Pancreas (tissue), 10 donors: Measurements from ENCODE around the gene CAMK1D. TPM values are rescaled to one million over a fixed set of nuclear protein-coding genes. Genes with fewer than 3 reads are reported as not detected.

ENCODE experiments used
- ATAC-seq, 4 donors: fragments of 200-7000 bp; cut with Tn5 transposase; one replicate each; pipeline versions ENCODE4 v1.8.0 to v1.9.1; 2020; ENCODE audit warnings: mild to moderate bottlenecking in 4 of 4, moderate library complexity in 4 of 4
- DNase-seq, 6 donors: peaks; one replicate each; pipeline ENCODE4 v3.0.0-alpha.2; 2020
- FAIRE-seq: peaks from 2 replicates; lab custom pipeline; 2012; peaks lifted over from hg19 to GRCh38; lab: Jason Lieb, UNC
- H3K27ac ChIP-seq, 4 donors: fragments of 200-600 bp; sonication (generic); 1 replicate in 3 of 4; 2 replicates in 1 of 4; pipeline versions ENCODE4 v1.5.0 to v1.8.0; 2020
- H3K27me3 ChIP-seq, 4 donors: fragments of 200-600 bp; one replicate each; pipeline ENCODE4 v1.8.0; 2021
- H3K36me3 ChIP-seq, 3 donors: fragments of 200-600 bp; sonication (generic) in 1 of 3; one replicate each; pipeline versions ENCODE4 v1.5.0 to v1.8.0; 2020 to 2021
- H3K4me1 ChIP-seq, 3 donors: fragments of 200-600 bp; one replicate each; pipeline ENCODE4 v1.8.0; 2021
- H3K4me3 ChIP-seq, 4 donors: fragments of 200-600 bp; sonication (generic) in 2 of 4; one replicate each; pipeline versions ENCODE4 v1.5.0 to v1.8.0; 2020 to 2021
- H3K9me3 ChIP-seq, 4 donors: fragments of 200-600 bp; one replicate each; pipeline ENCODE4 v1.8.0; 2021
- CTCF ChIP-seq, 4 donors: fragments of 200-600 bp; sonication (generic) in 3 of 4; IDR thresholded peaks; one replicate each; pipeline versions ENCODE4 v1.5.0 to v1.8.0; 2021; ENCODE audit warnings: antibody characterized with exemption in 4 of 4
- WGBS, 2 donors: extraction: QIAGEN DNeasy Blood & Tissue Kit; methylation state at CpG; one replicate each; pipeline ENCODE4 v1.1.7; 2013; 5-methylcytosine and 5-hydroxymethylcytosine counted together
- intact Hi-C, 3 donors: fragments of 100-400 bp; cut with DNase I; formaldehyde crosslinking; loops; one replicate each; pipeline versions ENCODE4 v1.11.1 to v1.14.2; 2022
- polyA plus RNA-seq, 2 donors: library from polyadenylated mRNA; stranded (reverse); fragments of 200-250 nt; gene quantifications; one replicate each; pipeline ENCODE4 v1.2.3, GENCODE V29; 2013
- total RNA-seq, 6 donors: library from RNA; stranded (reverse); fragmentation: NEBNext Ultra II Directional in 4 of 6; extraction: Animal tissue kit (Norgen Biotek cat#: 25700) in 4 of 6; gene quantifications; one replicate each; pipeline versions ENCODE4 v1.2.1 to v1.2.4, GENCODE V29; 2021 to 2023
- donor health status: healthy with polysubstance abuse.
- donor health status: DM: no; HTN: no; CAD: no; lungs with moderate emphysema.
- donor health status: DM: no; HTN: no; CAD: no.
- donor health status: control.
- donor health status: control.
- donor health status: Bipolar disorder and iron deficiency.
- donor health status: DM: yes; HTN: yes; CAD: no.
- donor health status: DM: no; HTN: no; CAD: no.
- donor health status: DM: no; HTN: no; CAD: no.
- donor health status: DM: yes; HTN: yes; CAD: no.

The CAMK1D gene
- total and polyA plus RNA-seq, 8 donors, result 2.9 to 30.1 (median 22.7) TPM

- H3K27ac ChIP-seq, result no peak overlapping the region
These were observed 150.0 kb downstream of the CAMK1D start for GRCh38 chr10:12499076-12499986.

GRCh38 chr10:12500381-12501303 is 151.3 kb downstream of the CAMK1D start:
- peak in 3 of 4 donors; percentile 29 to 44 (median 34) for ATAC-seq

More at GRCh38 chr10:12499076-12499986, 150.0 kb downstream of the CAMK1D start:
- TF ChIP-seq CTCF (IDR thresholded peaks at IDR 0.05), result no peak
- 59 to 68% methylated on average over 7 of the region's 7 CpGs for WGBS, 2 donors
- no peak for DNase-seq
- H3K9me3 ChIP-seq, result no peaks in the 10 kb centered on the region
- no peaks in the 10 kb centered on the region for H3K36me3 ChIP-seq
- H3K27me3 ChIP-seq, result no peaks in the 10 kb centered on the region
- H3K4me3 ChIP-seq, result no peak overlapping the region
- intact Hi-C loops, result no loop called here
- FAIRE-seq, result no peak
- peaks cover 25 to 27% (median 26%) of the 10 kb centered on the region in 3 donors for H3K4me1 ChIP-seq
- peak in 2 of 4 donors; percentile 7 to 10 for ATAC-seq

GRCh38 chr10:12501324-12501723 is 152.0 kb downstream of the CAMK1D start:
- DNase-seq, result no peak

More at GRCh38 chr10:12500381-12501303, 151.3 kb downstream of the CAMK1D start:
- Histone ChIP-seq H3K4me3 (no peak overlapping the region), H3K9me3 (no peaks in the 10 kb centered on the region), H3K36me3 (no peaks in the 10 kb centered on the region), H3K4me1 (peaks cover 25 to 27% (median 26%) of the 10 kb centered on the region in 3 donors), H3K27ac (no peak overlapping the region), H3K27me3 (no peaks in the 10 kb centered on the region)
- DNase-seq, result peak in 1 of 6 donors; percentile 32
- TF ChIP-seq CTCF (IDR thresholded peaks at IDR 0.05), result no peak
- intact Hi-C loops, result no loop called here
- no peak for FAIRE-seq
- WGBS, 2 donors, result 36 to 37% methylated on average over 7 of the region's 7 CpGs

More at GRCh38 chr10:12501324-12501723, 152.0 kb downstream of the CAMK1D start:
- WGBS, 2 donors, result 23% methylated on average over 12 of the region's 12 CpGs
- no peaks in the 10 kb centered on the region for H3K36me3 ChIP-seq
- peaks cover 25 to 27% (median 26%) of the 10 kb centered on the region in 3 donors for H3K4me1 ChIP-seq
- peak; percentile 53 to 80 (median 74) for ATAC-seq
- TF ChIP-seq CTCF (IDR thresholded peaks at IDR 0.05), result no peak
- FAIRE-seq, result no peak
- no peak overlapping the region for H3K27ac ChIP-seq
- intact Hi-C loops, result no loop called here
- no peak overlapping the region for H3K4me3 ChIP-seq
- no peaks in the 10 kb centered on the region for H3K9me3 ChIP-seq
- no peaks in the 10 kb centered on the region for H3K27me3 ChIP-seq
